ENCODE results near the gene TRMT44.
"Not testable (repeated sequence)": the region's sequence is repeated elsewhere in the genome, so short reads cannot be mapped to it uniquely, and the experiment has no call there.

TRMT44 gene

GRCh38 chr4:8495803-8496202, 55.2 kb downstream of the TRMT44 start:
- peak in 2 of 3 donors; percentile 4 to 21 for DNase-seq

GRCh38 chr4:8497762-8498161, 57.2 kb downstream of the TRMT44 start:
- no peak for DNase-seq

- DNase-seq, result no peak
Observed at GRCh38 chr4:8500966-8501365, 60.4 kb downstream of the TRMT44 start.

- DNase-seq, result no peak
Observed at GRCh38 chr4:8501781-8502180, 61.2 kb downstream of the TRMT44 start.

- DNase-seq, result no peak
Observed at GRCh38 chr4:8502371-8502770, 61.8 kb downstream of the TRMT44 start.

- no peak for DNase-seq
Observed at GRCh38 chr4:8502836-8503585, 62.4 kb downstream of the TRMT44 start.

- DNase-seq, result no peak
Observed at GRCh38 chr4:8503801-8504200, 63.2 kb downstream of the TRMT44 start.

GRCh38 chr4:8504279-8505007, 63.9 kb downstream of the TRMT44 start:
- DNase-seq, result no peak

GRCh38 chr4:8505229-8505628, 64.7 kb downstream of the TRMT44 start:
- no peak for DNase-seq

GRCh38 chr4:8506006-8506372, 65.4 kb downstream of the TRMT44 start:
- no peak for DNase-seq

GRCh38 chr4:8506373-8507195, 66.0 kb downstream of the TRMT44 start:
- DNase-seq, result no peak

- no peak for DNase-seq
Observed at GRCh38 chr4:8507196-8507570, 66.6 kb downstream of the TRMT44 start.

- DNase-seq, result no peak
Observed at GRCh38 chr4:8507624-8508023, 67.0 kb downstream of the TRMT44 start.

- DNase-seq, result no peak
Observed at GRCh38 chr4:8508266-8508665, 67.7 kb downstream of the TRMT44 start.

GRCh38 chr4:8508740-8509139, 68.2 kb downstream of the TRMT44 start:
- no peak for DNase-seq

GRCh38 chr4:8509311-8509950, 68.9 kb downstream of the TRMT44 start:
- DNase-seq, result no peak

GRCh38 chr4:8510191-8510590, 69.6 kb downstream of the TRMT44 start:
- no peak for DNase-seq

- DNase-seq, result no peak
Observed at GRCh38 chr4:8510611-8511285, 70.2 kb downstream of the TRMT44 start.

GRCh38 chr4:8512510-8512909, 71.9 kb downstream of the TRMT44 start:
- DNase-seq, result no peak

GRCh38 chr4:8513080-8513479, 72.5 kb downstream of the TRMT44 start:
- DNase-seq, result not testable (repeated sequence)

GRCh38 chr4:8513931-8514330, 73.4 kb downstream of the TRMT44 start:
- no peak for DNase-seq

- no peak for DNase-seq
Observed at GRCh38 chr4:8514391-8514790, 73.8 kb downstream of the TRMT44 start.

Data from suppressor macrophage treated with lipopolysaccharide for 1 hour (primary cell).